ENCODE measurements around the gene TBXT.

The TBXT gene

GRCh38 chr6:166173281-166173951, 5.8 kb upstream of the TBXT start:
- TF ChIP-seq, protein P1, sequence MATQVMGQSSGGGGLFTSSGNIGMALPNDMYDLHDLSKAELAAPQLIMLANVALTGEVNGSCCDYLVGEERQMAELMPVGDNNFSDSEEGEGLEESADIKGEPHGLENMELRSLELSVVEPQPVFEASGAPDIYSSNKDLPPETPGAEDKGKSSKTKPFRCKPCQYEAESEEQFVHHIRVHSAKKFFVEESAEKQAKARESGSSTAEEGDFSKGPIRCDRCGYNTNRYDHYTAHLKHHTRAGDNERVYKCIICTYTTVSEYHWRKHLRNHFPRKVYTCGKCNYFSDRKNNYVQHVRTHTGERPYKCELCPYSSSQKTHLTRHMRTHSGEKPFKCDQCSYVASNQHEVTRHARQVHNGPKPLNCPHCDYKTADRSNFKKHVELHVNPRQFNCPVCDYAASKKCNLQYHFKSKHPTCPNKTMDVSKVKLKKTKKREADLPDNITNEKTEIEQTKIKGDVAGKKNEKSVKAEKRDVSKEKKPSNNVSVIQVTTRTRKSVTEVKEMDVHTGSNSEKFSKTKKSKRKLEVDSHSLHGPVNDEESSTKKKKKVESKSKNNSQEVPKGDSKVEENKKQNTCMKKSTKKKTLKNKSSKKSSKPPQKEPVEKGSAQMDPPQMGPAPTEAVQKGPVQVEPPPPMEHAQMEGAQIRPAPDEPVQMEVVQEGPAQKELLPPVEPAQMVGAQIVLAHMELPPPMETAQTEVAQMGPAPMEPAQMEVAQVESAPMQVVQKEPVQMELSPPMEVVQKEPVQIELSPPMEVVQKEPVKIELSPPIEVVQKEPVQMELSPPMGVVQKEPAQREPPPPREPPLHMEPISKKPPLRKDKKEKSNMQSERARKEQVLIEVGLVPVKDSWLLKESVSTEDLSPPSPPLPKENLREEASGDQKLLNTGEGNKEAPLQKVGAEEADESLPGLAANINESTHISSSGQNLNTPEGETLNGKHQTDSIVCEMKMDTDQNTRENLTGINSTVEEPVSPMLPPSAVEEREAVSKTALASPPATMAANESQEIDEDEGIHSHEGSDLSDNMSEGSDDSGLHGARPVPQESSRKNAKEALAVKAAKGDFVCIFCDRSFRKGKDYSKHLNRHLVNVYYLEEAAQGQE (IDR thresholded peaks at IDR 0.05; ENCODE audit: insufficient read depth in 1 of 2, low read depth in 2 of 2, low read length in 2 of 2), result no peak
- TF ChIP-seq FOXP2 (optimal IDR thresholded peaks at IDR 0.05; ENCODE audit: borderline replicate concordance, extremely low read depth, extremely low read length, insufficient read depth) (no peak), TAF1 (IDR thresholded peaks at IDR 0.05; ENCODE audit: borderline replicate concordance, insufficient read depth, low read length) (no peak), SIN3A (IDR thresholded peaks at IDR 0.05; ENCODE audit: borderline replicate concordance, insufficient read depth, low read length) (no peak), POLR2AphosphoS5 (IDR thresholded peaks at IDR 0.05; ENCODE audit: low read depth, low read length) (no peak)

GRCh38 chr6:166172546-166172945, 4.9 kb upstream of the TBXT start:
- no peak for TF ChIP-seq POLR2AphosphoS5 (IDR thresholded peaks at IDR 0.05; ENCODE audit: low read depth, low read length)
- no peak for TF ChIP-seq FOXP2 (optimal IDR thresholded peaks at IDR 0.05; ENCODE audit: borderline replicate concordance, extremely low read depth, extremely low read length, insufficient read depth)

DNA sequence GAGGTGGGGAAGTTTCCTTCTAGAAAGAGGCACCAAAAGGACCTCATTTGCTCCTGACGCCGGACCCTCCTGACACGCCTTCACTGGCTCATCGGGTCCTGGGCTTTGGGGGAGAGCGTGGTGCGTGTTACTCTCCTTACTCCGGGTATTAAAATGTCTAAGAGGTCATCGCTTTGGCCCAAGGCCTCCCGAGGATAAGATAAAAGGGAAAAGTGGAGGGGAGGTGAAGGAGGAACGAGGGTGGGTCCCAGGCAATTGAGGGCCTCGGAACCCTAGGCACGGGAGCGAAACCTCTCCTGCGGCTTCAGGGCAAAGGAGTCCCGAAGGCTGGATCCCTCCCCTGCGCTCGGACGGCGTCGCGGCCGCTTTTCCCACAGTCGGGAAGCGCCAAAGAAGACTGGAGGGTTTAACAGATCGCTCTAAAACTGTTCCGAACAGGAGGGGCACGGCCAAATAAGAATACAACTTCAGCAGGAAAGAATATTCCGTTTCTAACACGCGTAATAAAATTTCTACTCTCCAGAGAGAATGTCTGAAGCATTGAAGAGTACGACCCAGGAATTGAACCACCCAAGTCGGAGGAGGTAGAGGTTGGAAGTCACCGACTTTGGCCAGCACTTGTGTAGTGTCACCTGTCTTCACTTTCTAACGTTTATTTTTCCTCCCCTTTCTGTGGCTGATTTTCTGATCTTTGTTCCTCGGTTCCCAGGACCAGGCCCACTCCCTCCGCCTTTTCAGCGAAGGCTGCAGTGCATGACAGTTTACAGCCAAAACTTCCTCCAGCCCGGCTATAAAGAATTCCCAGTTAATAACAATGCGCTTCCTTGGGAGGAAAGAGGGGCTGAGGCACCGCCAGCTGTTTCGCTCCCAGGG, 2.1 kb upstream of the TBXT start:
- no peak for TF ChIP-seq TAF1 (IDR thresholded peaks at IDR 0.05; ENCODE audit: borderline replicate concordance, insufficient read depth, low read length)
- TF ChIP-seq SIN3A (IDR thresholded peaks at IDR 0.05; ENCODE audit: borderline replicate concordance, insufficient read depth, low read length), result no peak
- TF ChIP-seq, protein P1 (IDR thresholded peaks at IDR 0.05; ENCODE audit: insufficient read depth in 1 of 2, low read depth in 2 of 2, low read length in 2 of 2), result no peak
- TF ChIP-seq FOXP2 (optimal IDR thresholded peaks at IDR 0.05; ENCODE audit: borderline replicate concordance, extremely low read depth, extremely low read length, insufficient read depth), result no peak
- TF ChIP-seq POLR2AphosphoS5 (IDR thresholded peaks at IDR 0.05; ENCODE audit: low read depth, low read length), result no peak

DNA sequence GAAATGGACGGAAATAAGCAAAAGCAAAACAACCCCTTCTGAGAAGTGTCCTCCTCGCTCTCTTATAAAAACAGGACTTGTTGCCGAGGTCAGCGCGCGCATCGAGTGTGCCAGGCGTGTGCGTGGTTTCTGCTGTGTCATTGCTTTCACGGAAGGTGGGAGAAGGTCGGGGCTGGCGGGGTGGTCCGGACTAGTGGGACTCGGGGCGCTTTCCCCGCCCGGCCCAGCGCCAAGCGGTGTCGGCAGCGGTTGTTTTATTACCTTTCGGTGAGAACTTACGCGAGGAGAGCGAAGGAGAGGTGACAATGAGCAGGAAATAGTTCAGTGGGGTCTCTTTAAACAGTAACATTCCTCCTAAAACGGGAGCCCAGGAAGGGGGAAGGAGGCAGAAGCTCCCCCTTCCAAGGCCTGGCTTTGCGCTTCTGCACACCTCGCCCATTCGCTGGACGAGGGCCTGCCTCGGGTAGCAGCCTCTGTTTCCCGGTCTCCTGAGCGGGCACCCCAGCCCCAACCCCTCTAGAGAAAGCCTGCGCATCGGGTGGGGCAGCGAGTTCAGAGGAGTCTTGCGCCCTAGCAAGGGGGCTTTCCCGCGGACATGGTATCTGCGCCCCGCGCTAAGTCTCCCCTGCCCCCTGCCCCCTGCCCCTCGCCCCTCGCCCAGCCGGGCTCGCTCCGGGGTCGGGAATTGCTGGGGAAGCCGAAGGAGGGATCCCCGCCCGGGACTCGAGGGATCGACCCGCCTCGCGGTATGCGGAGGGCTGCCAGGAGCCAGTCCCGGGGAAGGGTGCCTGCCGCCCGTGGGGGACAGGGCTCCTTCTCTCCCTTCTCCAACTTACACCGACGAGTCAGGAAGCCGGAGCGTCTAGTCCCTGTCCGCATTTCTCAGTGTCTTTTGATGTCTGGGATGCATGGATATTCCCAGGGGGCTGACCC, 1.2 kb upstream of the TBXT start:
- TF ChIP-seq TAF1 (IDR thresholded peaks at IDR 0.05; ENCODE audit: borderline replicate concordance, insufficient read depth, low read length) (no peak), FOXP2 (optimal IDR thresholded peaks at IDR 0.05; ENCODE audit: borderline replicate concordance, extremely low read depth, extremely low read length, insufficient read depth) (no peak)
- TF ChIP-seq, protein P1 (IDR thresholded peaks at IDR 0.05; ENCODE audit: insufficient read depth in 1 of 2, low read depth in 2 of 2, low read length in 2 of 2), result no peak

GRCh38 chr6:166167258-166167731, 356 bp downstream of the TBXT start:
- no peak for TF ChIP-seq POLR2AphosphoS5 (IDR thresholded peaks at IDR 0.05; ENCODE audit: low read depth, low read length)
- no peak for TF ChIP-seq FOXP2 (optimal IDR thresholded peaks at IDR 0.05; ENCODE audit: borderline replicate concordance, extremely low read depth, extremely low read length, insufficient read depth)
- TF ChIP-seq SIN3A (IDR thresholded peaks at IDR 0.05; ENCODE audit: borderline replicate concordance, insufficient read depth, low read length), result no peak
- TF ChIP-seq, protein P1 (IDR thresholded peaks at IDR 0.05; ENCODE audit: insufficient read depth in 1 of 2, low read depth in 2 of 2, low read length in 2 of 2), result no peak
- no peak for TF ChIP-seq TAF1 (IDR thresholded peaks at IDR 0.05; ENCODE audit: borderline replicate concordance, insufficient read depth, low read length)
